ENCODE data around the gene RYR2.

DNA sequence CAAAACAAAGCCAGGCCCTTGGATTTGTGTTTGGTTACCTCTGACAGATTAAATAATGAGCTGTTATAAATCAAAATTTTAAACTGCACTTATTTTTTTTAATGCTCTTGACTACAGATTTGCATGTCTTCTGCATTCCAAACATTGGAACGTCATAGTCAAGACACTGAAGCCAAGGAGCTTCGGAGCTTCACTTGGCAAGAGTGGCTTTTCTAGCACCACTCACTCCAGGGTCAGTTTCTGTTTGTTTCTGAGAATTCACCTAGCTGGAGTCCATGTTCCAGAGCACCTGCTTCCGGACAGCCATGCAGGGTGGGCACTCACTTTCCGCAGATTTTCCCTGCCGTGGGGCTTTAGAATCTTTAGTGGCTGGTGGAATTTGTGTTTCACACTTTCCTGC lies 645.8 kb downstream of the RYR2 start:
- TF ChIP-seq POLR2A (IDR thresholded peaks at IDR 0.05; ENCODE audit: low read depth, low read length) (no peak), POLR2AphosphoS5 (IDR thresholded peaks at IDR 0.05; ENCODE audit: low read depth, low read length) (no peak), TAF1 (IDR thresholded peaks at IDR 0.05; ENCODE audit: borderline replicate concordance, low read depth, low read length) (no peak)
